Fibroblast of lung (primary cell): ENCODE data around the gene SLC20A1. TPM values are rescaled to one million over a fixed set of nuclear protein-coding genes. Genes with fewer than 3 reads are reported as not detected.

Source experiments
- DNase-seq, 2 donors: peaks; one replicate each; pipeline versions ENCODE4 v3.0.0 to v3.0.0-alpha.2; 2010; ENCODE audit warnings: low read depth in 2 of 2
- H2AFZ ChIP-seq: 2 replicates; pipeline ENCODE4 v1.5.1; 2012; ENCODE audit warnings: low read length, control low read depth, inconsistent platforms
- H3K27ac ChIP-seq: 2 replicates; pipeline ENCODE4 v1.5.1; 2011; ENCODE audit warnings: low read length, control low read depth; ENCODE audit not compliant: insufficient read depth
- H3K27me3 ChIP-seq: 2 replicates; pipeline ENCODE4 v1.5.1; 2011; ENCODE audit warnings: mild to moderate bottlenecking, low read length; ENCODE audit not compliant: control insufficient read depth, insufficient read depth
- H3K36me3 ChIP-seq: 2 replicates; pipeline ENCODE4 v1.5.1; 2011; ENCODE audit warnings: low read length; ENCODE audit not compliant: control insufficient read depth, insufficient read depth
- H3K4me1 ChIP-seq: 2 replicates; pipeline ENCODE4 v1.5.1; 2011; ENCODE audit warnings: low read length; ENCODE audit not compliant: control insufficient read depth, insufficient read depth; ENCODE audit errors: extremely low read depth
- H3K4me2 ChIP-seq: 2 replicates; pipeline ENCODE4 v1.5.1; 2011; ENCODE audit warnings: low read length, control low read depth; ENCODE audit not compliant: insufficient read depth; ENCODE audit errors: extremely low read depth
- H3K4me3 ChIP-seq, 4 experiments: fragments of 200-600 bp in 1 of 4; sonication (generic) in 1 of 4; replicated peaks in 1 of 4; 2 replicates each; pipeline ENCODE4 v1.5.1; 2011 to 2016; ENCODE audit warnings: low read length in 4 of 4, low read depth in 3 of 4, mild to moderate bottlenecking in 3 of 4, control low read depth in 2 of 4, inconsistent platforms in 1 of 4, mixed read lengths in 1 of 4; ENCODE audit not compliant: insufficient read depth in 1 of 4; ENCODE audit errors: control extremely low read depth in 1 of 4
- H3K79me2 ChIP-seq: 2 replicates; pipeline ENCODE4 v1.5.1; 2012; ENCODE audit warnings: mild to moderate bottlenecking, low read length, inconsistent platforms; ENCODE audit not compliant: control insufficient read depth, insufficient read depth
- H3K9ac ChIP-seq: 2 replicates; pipeline ENCODE4 v1.5.1; 2011; ENCODE audit warnings: mild to moderate bottlenecking, low read length, control low read depth; ENCODE audit not compliant: insufficient read depth
- H3K9me3 ChIP-seq: 2 replicates; pipeline ENCODE4 v1.5.1; 2012; ENCODE audit warnings: low read depth, low read length; ENCODE audit not compliant: control insufficient read depth, insufficient read depth
- H4K20me1 ChIP-seq: 2 replicates; pipeline ENCODE4 v1.5.1; 2011; ENCODE audit warnings: low read length; ENCODE audit not compliant: control insufficient read depth, insufficient read depth; ENCODE audit errors: extremely low read depth
- CTCF ChIP-seq, 2 donors: IDR thresholded peaks in 1 of 2; conservative IDR thresholded peaks in 1 of 2; 1 replicate in 1 of 2; 2 replicates in 1 of 2; pipeline ENCODE4 v1.5.1; 2011 to 2012; ENCODE audit warnings: low read length in 2 of 2, control low read depth in 1 of 2, inconsistent platforms in 1 of 2, low read depth in 1 of 2, mild to moderate bottlenecking in 1 of 2
- EZH2 ChIP-seq: IDR thresholded peaks from 2 replicates; pipeline ENCODE4 v1.5.1; 2012; ENCODE audit warnings: low read length, control low read depth, mild to moderate bottlenecking; ENCODE audit errors: missing control alignments
- polyA plus RNA-seq, 2 donors: library from polyadenylated mRNA; depleted of rRNA in 1 of 2; stranded (reverse) in 1 of 2; unstranded in 1 of 2; fragments of >200 nt; gene quantifications; 2 replicates each; pipeline ENCODE4 v1.2.1, GENCODE V29; 2011 to 2012; ENCODE audit warnings: missing spikeins in 1 of 2
- total RNA-seq: library from RNA; depleted of rRNA; stranded (reverse); fragments of >200 nt; gene quantifications from 2 replicates; pipeline ENCODE4 v1.2.1, GENCODE V29; 2014

SLC20A1 gene
- total and polyA plus RNA-seq, 2 donors (not counting 1 experiment from before 2014, with no cell fraction given) = 61.3 to 77.3 TPM

- Histone ChIP-seq H3K27ac (no peak overlapping the region), H3K36me3 (peaks cover 14% of the 10 kb centered on the region)
- DNase-seq = no peak
These were observed 10.9 kb downstream of the SLC20A1 start for GRCh38 chr2:112656679-112657078.

GRCh38 chr2:112658301-112658700 is 12.6 kb downstream of the SLC20A1 start:
- Histone ChIP-seq H3K4me3 (no peak overlapping the region), H3K4me1 (no peaks in the 10 kb centered on the region), H3K79me2 (peaks cover 21% of the 10 kb centered on the region), H2AFZ (no peak overlapping the region), H3K27ac (no peak overlapping the region), H3K36me3 (peaks cover 18% of the 10 kb centered on the region), H3K9me3 (no peaks in the 10 kb centered on the region), H4K20me1 (no peaks in the 10 kb centered on the region), H3K27me3 (no peaks in the 10 kb centered on the region), H3K9ac (no peak overlapping the region), H3K4me2 (no peak overlapping the region)
- no peak for TF ChIP-seq CTCF (conservative IDR thresholded peaks at IDR 0.05 in 1 of 2, IDR thresholded peaks at IDR 0.05 in 1 of 2; ENCODE audit: low read depth in 1 of 2, low read length in 2 of 2)
- no peak for TF ChIP-seq EZH2
- DNase-seq = no peak

More at GRCh38 chr2:112656679-112657078, 10.9 kb downstream of the SLC20A1 start:
- no peak overlapping the region for H3K9ac ChIP-seq
- TF ChIP-seq CTCF (conservative IDR thresholded peaks at IDR 0.05 in 1 of 2, IDR thresholded peaks at IDR 0.05 in 1 of 2; ENCODE audit: low read depth in 1 of 2, low read length in 2 of 2) (no peak), EZH2 (no peak)
- H3K27me3 ChIP-seq = no peaks in the 10 kb centered on the region
- H3K4me1 ChIP-seq = no peaks in the 10 kb centered on the region
- peaks cover 34% of the 10 kb centered on the region for H3K79me2 ChIP-seq
- no peaks in the 10 kb centered on the region for H4K20me1 ChIP-seq
- H2AFZ ChIP-seq = no peak overlapping the region
- no peaks in the 10 kb centered on the region for H3K9me3 ChIP-seq
- H3K4me3 ChIP-seq = no peak overlapping the region
- no peak overlapping the region for H3K4me2 ChIP-seq

GRCh38 chr2:112658839-112659667 is 13.3 kb downstream of the SLC20A1 start:
- Histone ChIP-seq H3K9me3 (no peaks in the 10 kb centered on the region), H3K27ac (no peak overlapping the region), H3K79me2 (peaks cover 21% of the 10 kb centered on the region), H3K4me3 (no peak overlapping the region), H3K27me3 (no peaks in the 10 kb centered on the region), H3K36me3 (peaks cover 19% of the 10 kb centered on the region), H3K4me1 (no peaks in the 10 kb centered on the region), H2AFZ (no peak overlapping the region), H3K4me2 (no peak overlapping the region), H3K9ac (no peak overlapping the region), H4K20me1 (no peaks in the 10 kb centered on the region)
- no peak for DNase-seq
- TF ChIP-seq CTCF (conservative IDR thresholded peaks at IDR 0.05 in 1 of 2, IDR thresholded peaks at IDR 0.05 in 1 of 2; ENCODE audit: low read depth in 1 of 2, low read length in 2 of 2) (no peak), EZH2 (no peak)
